ENCODE measurements around the gene TARS2.

The TARS2 gene

DNA sequence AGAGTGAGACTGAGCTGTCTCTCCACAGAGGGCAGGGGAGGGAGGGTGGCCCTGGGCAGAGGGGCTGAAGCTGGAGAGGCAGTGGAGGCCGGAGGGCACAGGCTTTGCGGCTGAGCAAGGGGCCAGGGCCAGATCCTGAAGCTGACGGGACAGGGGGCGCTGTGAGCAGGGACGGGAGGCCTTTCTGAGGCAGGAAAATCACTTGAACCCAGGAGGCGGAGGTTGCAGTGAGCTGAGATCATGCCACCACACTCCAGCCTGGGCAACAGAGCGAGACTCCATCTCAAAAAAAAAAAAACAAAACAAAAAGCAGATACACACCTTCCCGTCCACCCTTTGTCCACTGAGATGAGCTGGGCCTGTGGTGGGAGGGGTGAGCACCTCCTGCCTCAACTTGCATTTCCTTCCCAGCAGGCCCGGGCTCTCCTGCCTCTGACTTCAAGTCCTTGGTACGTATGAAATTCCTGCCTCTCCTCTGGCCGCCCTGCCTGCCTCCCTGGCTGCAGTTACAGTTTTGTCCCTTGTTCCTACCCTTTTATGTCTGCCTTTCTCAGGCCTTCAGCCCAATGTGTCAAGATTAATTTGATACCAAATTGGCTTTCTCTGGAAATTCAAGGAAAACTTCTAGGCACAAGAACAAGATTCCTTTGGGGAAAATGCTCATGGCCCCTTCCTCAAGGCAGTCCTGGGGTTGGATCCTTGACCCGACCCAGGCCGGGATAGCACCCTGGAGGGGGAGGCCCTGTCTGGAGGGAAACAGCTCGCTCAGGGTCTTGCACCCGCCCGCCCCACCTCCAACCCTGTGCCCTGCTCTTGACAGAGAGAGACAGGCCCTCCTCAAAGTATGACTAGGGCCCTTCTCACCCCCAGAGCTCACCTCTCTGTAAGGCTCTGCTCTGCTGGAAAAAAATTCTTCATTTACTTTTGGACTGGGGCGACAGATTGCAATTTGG is 50.8 kb downstream of the TARS2 start:
- no peak for DNase-seq

DNA sequence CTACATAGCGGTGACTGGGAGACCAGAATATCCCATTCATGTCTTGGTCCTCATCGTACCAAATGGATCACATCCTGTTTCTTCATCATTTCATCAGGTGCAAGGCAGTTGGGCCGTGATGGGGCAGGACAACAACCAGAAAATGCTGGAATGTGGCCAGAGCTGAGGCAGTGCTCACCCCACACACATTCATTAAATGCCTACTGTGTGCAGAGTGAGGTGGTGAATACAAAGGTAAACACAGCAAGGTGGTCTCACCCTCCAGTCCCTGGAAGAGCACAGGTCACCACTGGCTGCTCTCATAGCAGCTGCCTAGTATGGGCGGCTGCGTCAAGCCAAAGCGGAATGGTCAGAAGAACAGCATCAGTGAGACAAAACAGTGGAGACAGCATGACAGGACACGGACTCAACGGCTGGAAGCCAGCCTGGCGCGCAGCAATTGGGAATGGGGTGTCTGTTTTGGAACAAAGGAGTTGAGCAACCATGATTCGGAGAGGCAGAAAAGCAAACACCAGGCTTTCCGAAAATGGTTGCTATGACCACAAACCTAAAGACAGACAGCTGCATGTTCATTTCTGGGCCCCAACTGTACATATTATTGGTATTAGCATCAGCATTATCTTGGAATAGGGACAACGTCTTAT is 56.4 kb downstream of the TARS2 start:
- no peak for DNase-seq

DNA sequence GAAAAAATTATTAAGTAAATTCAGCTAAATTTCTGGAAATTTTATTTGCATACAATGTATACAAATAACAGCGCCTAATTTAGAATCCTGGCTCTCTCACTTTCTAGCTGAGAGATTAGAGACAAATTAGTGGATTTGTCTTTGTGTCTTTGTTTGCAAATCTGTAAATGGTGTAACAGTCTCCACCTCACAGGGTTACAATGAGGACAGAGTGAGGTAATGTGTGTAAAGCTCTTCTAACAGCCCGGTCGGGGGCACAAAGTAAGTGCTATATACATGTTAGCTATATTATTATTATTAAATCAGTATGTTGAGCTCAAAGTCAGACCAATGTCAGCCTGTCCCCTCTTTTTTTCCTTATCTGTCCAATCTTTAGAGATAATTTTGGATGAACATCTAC is 57.0 kb downstream of the TARS2 start:
- no peak for DNase-seq

DNA sequence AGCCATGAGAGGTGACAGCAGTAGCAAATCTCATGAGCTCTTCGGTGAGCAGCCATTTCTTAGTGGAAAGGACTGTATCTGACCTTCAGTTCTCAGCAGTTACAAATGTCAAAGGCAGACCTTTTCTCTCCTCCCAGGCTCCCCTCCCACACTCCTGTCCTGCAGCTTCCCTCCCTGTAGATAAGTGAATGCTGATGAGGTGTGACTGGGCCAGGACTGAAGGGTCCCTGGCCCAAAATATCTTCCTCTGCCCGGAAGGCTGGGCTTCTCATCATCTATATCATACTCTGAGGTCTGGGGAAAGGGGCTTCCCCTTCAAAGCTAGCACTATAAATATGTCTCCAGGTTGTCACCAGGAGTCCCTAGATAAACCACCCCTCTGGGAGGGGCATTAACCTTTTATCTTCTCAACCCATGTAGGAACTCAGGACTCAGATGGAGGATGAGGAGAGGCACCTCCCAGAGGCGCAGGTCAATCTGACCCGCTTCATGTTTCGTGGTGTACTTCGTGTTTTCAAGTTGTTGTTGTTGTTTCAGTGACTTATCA is 58.3 kb downstream of the TARS2 start:
- no peak for DNase-seq

DNA sequence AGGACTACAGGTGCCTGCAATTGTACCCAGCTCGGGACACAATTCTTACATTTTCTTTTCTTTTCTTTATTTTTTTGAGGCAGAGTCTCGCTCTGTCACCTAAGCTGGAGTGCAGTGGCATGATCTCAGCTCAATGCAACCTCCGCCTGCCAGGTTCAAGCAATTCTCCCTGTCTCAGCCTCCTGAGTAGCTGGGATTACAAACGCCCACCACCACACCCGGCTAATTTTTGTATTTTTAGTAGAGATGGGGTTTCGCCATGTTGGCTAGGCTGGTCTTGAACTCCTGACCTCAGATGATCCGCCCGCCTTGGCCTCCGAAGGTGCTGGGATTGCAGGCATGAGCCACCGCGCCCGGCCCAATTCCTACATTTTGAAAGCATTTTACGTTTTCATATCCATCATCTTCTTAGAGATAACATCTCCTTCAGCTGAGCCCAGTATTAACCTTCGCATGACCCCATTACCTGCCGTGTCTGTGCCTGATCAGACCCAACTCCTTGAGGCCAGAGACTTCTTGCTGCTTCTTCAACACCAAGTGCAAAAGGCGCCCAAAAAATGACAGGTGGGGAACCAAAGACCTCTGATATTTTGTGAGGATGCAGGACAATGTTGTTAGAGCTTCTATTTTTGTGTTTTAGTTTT is 59.2 kb downstream of the TARS2 start:
- no peak for DNase-seq

DNA sequence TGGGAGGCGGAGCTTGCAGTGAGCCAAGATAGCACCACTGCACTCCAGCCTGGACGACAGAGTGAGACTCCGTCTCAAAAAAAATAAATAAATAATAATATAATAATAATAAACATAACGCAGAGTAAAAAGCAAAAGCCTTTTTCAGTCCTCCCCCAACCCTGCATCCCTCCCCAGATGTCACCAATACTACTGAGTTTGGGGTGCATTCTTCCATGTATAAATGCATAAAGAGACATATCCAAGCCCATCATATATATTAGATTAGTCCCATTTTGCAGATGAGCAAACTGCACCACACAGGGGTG is 61.1 kb downstream of the TARS2 start:
- no peak for DNase-seq

DNA sequence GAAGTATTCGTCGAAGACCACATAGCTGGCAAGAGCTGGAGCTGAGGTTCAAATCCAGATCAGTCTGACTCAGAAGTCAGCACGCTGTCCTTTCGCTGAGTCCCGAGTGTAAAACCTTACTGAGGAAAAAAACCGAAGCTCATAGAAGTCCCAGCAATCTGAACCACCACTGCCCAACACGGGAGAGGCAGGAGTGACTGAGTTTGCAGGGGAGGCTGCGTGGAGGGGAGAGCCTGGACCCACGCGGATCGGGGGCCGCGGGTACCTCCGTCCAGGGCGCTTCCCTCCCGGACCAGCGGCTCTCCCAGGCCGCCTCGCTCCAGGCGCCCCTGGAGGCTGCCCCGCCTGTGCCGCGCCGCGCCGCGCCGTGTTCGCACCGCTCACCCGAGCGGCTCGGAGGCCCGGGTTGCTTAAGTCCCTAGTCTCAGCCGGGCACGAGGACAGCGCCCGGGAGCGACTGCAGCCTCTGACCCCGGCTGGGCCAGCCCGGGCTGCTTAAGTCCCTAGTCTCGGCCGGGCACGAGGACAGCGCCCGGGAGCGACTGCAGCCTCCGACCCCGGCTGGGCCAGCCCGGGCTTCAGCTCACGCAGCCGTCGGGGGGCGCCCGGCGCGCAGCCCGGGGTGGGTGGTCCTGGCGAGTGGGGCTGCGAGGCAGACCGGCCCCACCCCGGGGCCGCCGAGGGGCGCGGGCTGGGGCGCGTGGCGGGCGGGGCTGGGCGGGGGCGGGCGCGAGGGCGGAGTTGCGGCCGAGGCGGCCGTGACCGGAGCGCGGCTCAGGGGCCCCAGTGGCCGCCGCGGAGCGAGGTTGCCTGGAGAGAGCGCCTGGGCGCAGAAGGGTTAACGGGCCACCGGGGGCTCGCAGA is 61.6 kb downstream of the TARS2 start, which contains the start of gene ADAMTSL4:
TSS of gene ADAMTSL4 (plus strand) at position 777 of the 864 bp plus-strand sequence. CDS start 2,881 bp downstream, outside the sequence.
- DNase-seq: peak in 1 of 5 donors; percentile 47

DNA sequence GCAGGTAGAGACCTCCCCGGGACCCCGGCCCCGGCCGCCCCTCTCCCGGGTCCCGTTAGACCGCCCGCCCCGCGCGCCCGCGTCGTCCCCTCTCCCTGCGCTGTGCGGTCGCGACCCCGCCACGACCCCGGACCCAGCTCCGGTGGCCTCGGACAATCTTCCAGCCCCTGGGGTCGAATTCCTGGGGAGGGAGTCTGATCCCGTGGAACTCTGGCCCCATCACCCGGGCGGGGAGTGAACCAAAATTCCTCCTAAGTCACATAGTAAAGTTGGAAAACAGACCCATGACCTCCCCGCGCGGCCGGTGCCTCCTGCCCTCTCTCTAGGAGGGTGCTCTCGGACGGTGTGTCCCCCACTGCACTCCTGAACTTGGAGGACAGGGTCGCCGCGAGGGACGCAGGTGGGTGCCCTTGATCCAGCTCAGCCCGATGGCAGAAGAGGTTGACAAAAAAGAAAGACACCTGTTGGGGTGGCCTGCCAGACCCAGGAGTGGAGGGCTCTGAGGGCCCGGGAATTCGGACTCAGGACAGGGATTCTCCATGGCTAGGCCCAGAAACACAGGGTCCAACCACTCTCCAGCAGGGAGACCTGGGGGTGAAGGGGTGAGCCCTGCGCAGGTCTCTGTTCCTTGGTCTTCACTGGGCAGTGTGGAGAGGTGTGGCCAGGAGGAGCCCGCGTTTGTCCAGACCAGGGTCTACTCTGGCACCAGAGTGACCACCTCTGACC is 62.4 kb downstream of the TARS2 start:
- DNase-seq: no peak

DNA sequence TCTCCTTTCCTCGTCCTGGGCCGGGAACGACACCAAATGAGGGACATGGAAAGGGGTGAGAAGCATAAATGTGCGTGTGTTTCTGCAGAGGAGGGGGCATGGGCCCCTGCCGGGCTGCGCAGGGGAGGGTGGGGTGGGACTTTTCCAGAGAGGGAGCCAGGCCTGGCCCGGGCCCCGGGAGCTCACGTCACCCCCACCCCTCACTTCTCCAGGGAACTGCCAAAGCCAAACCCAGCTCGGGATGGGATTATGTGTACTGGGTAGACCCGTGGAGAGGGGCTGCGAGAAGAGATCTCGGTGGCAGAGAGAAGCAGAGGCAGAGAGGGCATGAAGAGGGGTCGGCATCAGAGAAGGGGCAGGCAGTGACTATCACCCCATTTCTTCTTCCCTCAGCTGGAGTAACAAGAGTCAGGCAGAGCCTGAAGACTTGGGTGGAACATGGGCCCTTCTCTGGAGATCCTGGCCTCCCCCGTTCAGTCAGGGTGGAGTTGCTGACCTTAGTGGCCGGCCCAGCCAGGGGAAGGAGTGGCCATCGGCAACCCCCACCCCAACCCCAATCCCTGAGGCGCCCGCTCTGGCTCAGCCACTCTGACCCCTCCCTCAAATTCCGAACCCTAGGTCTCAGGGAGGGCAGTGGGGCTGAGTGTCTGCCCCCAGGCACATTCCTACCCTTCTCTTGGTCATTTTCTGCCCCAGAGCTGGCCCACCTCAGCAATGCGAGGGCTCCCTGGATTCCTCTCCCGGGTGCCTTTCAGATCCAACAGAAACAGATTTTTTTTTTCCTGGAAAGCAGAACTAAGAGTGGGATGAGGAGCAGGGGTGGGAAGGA is 63.2 kb downstream of the TARS2 start:
- DNase-seq: no peak

DNA sequence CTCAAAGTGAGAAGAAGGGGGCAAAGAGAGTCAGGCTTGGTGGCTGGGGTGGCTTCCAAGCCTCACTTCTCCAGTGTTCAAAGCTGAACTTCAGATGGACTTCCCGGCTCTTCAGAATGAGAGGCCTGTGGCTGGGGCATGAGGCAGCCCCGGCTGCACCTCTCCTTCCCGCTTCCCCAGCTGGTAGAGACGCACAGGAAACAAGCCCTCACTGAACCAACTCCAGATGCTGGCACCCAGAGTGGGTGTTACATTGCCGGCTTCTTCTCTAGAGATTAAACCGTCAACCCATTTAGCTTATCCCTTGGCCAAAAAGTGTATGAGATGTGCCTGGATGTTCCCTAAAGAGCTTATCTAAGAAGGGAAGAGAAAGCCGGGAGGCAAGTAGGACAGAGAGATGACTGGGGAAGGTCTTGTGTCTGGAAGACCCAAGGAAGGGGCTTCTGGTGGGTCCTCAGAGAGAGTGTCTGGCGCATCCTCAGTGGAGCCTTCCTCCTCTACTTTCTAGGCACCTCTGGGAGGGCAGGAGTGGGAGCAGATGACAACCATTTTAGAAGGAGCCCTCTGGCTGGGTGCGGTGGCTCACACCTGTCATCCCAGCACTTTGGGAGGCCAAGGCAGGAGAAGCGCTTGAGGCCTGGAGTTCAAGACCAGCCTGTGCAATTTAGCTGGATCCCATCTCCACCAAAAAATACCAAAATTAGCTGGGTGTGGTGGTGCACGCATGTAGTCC is 64.0 kb downstream of the TARS2 start:
- DNase-seq: no peak

DNA sequence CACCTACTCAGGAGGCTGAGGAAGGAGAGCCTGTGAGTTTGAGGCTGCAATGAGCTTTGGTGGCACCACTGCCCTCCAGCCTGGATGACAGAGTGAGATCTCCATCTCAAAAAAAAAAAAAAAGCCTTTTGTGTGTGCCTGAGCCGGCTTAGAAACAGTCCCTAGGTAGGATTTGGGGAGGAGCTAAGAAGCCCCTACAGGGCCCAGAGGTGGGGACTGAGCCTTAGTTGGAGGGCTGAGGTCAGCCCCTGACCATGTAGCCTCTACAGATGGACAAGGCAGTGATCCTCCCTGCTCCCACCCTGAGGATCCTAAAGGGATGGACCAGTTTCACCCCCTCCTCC is 64.5 kb downstream of the TARS2 start:
- DNase-seq: no peak

DNA sequence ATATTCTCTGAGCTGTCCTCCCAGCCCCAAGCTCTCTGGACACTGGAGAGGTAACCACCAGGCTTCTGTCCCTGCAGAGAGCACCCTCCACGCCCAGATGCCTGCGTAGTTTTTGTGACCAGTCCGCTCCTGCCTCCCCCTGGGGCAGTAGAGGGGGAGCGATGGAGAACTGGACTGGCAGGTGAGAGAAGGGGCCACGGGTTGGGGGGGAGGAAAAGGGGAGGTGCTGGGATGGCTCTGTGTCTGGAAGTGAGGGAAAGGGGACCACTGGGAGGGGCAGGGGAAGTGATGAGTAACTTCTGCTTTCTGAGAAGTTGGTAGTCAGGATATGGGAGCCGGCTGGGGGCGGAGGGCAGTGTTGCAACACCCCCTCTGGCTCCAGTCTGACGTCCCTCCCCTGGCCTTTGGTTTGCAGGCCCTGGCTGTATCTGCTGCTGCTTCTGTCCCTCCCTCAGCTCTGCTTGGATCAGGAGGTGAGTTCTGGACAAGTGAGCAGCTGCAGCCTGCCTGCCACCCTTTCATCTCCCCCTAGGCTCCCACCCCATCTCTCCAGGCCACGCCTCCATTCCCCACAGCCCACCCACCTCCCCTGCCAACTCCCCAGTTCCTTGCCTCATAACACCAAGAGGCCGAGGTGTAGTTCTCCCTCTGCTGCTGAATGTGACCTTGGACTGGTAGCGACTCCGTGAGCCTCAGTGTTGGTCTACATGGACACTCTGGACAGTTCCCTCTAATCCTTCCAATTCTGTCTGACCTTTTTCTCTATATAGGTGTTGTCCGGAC is 65.1 kb downstream of the TARS2 start:
- DNase-seq: peak in 1 of 5 donors; percentile 53

DNA sequence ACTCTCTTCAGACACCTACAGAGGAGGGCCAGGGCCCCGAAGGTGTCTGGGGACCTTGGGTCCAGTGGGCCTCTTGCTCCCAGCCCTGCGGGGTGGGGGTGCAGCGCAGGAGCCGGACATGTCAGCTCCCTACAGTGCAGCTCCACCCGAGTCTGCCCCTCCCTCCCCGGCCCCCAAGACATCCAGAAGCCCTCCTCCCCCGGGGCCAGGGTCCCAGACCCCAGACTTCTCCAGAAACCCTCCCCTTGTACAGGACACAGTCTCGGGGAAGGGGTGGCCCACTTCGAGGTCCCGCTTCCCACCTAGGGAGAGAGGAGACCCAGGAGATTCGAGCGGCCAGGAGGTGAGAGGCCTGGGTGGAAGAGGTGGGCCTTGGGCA is 65.7 kb downstream of the TARS2 start:
- no peak for DNase-seq

DNA sequence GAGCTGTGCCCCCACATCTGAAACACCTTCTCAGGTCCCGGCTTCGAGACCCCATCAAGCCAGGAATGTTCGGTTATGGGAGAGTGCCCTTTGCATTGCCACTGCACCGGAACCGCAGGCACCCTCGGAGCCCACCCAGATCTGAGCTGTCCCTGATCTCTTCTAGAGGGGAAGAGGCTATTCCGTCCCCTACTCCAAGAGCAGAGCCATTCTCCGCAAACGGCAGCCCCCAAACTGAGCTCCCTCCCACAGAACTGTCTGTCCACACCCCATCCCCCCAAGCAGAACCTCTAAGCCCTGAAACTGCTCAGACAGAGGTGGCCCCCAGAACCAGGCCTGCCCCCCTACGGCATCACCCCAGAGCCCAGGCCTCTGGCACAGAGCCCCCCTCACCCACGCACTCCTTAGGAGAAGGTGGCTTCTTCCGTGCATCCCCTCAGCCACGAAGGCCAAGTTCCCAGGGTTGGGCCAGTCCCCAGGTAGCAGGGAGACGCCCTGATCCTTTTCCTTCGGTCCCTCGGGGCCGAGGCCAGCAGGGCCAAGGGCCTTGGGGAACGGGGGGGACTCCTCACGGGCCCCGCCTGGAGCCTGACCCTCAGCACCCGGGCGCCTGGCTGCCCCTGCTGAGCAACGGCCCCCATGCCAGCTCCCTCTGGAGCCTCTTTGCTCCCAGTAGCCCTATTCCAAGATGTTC is 66.3 kb downstream of the TARS2 start:
- DNase-seq: no peak

DNA sequence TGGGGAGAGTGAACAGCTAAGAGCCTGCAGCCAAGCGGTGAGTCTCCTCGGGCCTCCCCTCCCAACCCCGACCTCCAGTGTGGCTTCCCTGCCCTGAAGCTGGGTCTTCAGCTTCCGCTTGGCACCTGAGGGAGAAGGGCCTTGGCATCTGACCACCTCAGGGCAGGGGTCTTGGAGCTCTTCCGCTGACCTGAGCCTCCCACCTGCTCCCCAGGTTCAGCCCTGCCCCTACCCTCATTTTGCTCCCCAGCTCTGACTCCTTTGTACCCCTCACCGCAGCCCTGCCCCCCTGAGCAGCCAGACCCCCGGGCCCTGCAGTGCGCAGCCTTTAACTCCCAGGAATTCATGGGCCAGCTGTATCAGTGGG is 66.8 kb downstream of the TARS2 start:
- DNase-seq: no peak

DNA sequence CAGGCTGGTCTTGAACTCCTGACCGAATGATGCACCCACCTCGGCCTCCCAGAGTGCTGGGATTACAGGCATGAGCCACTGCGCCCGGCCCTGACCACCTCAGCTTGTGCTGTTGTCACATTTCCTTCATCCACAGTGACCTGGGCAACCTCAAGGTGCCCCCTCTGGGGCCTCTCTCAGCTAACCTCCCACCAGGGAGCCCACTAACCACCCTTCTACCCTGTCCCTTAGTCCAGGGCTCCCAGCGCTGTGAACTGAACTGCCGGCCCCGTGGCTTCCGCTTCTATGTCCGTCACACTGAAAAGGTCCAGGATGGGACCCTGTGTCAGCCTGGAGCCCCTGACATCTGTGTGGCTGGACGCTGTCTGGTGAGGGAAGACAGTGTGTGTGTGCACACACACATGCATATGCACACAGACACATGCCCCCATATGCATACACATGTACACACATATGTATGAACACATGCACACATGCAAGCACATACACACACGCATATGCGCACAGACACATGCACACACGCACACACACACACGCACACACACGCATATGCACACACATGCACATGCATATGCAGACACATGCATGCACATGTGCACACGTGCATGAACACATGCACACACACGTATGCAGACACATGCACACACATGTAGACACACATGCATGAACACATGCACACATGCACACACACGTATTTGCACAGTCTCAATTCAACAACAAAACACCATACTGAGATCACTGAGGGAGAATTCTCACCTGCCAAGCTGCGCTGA is 68.2 kb downstream of the TARS2 start:
- DNase-seq: no peak

DNA sequence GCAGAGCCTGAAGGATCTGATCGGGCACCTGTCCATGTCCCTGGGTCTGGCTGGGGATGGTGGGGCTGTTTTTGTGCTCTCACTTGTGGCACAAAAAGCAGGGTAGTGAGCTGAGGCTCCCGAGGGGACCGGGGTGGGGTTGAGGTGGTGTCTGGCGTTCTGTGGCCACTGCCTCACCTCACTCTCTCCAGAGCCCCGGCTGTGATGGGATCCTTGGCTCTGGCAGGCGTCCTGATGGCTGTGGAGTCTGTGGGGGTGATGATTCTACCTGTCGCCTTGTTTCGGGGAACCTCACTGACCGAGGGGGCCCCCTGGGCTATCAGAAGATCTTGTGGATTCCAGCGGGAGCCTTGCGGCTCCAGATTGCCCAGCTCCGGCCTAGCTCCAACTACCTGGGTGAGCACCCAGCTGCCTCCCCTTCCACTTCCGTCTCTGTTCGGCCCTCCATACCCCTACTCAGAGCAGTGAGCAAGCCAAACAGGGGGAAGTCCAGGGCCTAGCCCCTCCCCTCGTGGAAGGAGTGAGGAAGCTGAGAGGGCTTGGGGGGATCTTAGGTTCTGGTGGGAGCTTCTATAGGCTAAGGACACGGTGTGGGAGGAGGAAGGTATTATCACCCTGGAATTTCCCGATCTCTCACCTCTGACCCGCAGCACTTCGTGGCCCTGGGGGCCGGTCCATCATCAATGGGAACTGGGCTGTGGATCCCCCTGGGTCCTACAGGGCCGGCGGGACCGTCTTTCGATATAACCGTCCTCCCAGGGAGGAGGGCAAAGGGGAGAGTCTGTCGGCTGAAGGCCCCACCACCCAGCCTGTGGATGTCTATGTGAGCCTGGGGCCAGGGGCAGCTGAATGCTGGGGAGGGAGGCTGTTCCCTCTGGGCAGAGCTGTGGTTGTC is 69.0 kb downstream of the TARS2 start:
- no peak for DNase-seq

All from T-helper 1 cell (primary cell).